Cardiac muscle cell (in vitro differentiated cells and primary cell): ENCODE measurements around the gene SRL. TPM values are rescaled to one million over a fixed set of nuclear protein-coding genes. Genes with fewer than 3 reads are reported as not detected.

Source experiments
- DNase-seq, 2 donors: peaks; one replicate each; pipeline versions ENCODE4 v3.0.0 to v3.0.0-alpha.2; 2010 to 2017; ENCODE audit warnings: low read depth in 1 of 2, low spot score in 1 of 2
- H3K27ac ChIP-seq: fragments of 200-600 bp; sonication (generic); 2 replicates; pipeline ENCODE4 v1.5.1; 2016
- H3K27me3 ChIP-seq: fragments of 200-600 bp; sonication (generic); 2 replicates; pipeline ENCODE4 v1.6.0; 2016; ENCODE audit warnings: control low read depth
- H3K36me3 ChIP-seq: fragments of 200-600 bp; sonication (generic); 2 replicates; pipeline ENCODE4 v1.5.1; 2016; ENCODE audit warnings: control low read depth
- H3K4me1 ChIP-seq: fragments of 200-600 bp; sonication (generic); 2 replicates; pipeline ENCODE4 v1.8.1; 2017; ENCODE audit warnings: low read depth, mild to moderate bottlenecking, mixed run types
- H3K4me3 ChIP-seq: fragments of 200-600 bp; sonication (generic); 2 replicates; pipeline ENCODE4 v1.5.1; 2016; ENCODE audit warnings: mild to moderate bottlenecking
- H3K9me3 ChIP-seq: fragments of 200-600 bp; sonication (generic); 2 replicates; pipeline ENCODE4 v1.5.1; 2017; ENCODE audit warnings: low read depth, mild to moderate bottlenecking, control low read depth
- CTCF ChIP-seq: IDR thresholded peaks from 2 replicates; pipeline ENCODE4 v1.5.1; 2012; ENCODE audit warnings: low read depth, mild to moderate bottlenecking, low read length
- polyA plus RNA-seq: library from polyadenylated mRNA; unstranded; fragments of >200 nt; fragmentation: Nextera tagmentation; extraction: Ambion mirVana; gene quantifications from 2 replicates; pipeline ENCODE4 v1.2.1, GENCODE V29; 2016
- total RNA-seq: library from RNA; depleted of rRNA; stranded (reverse); fragments of >200 nt; gene quantifications from 2 replicates; pipeline ENCODE4 v1.2.3, GENCODE V29; 2016

SRL gene
- total and polyA plus RNA-seq, 2 experiments from 2014 or later, result 45.9 to 51.1 TPM

GRCh38 chr16:4152267-4152666, 89.6 kb downstream of the SRL start:
- H3K4me3 ChIP-seq, result no peak overlapping the region
- no peaks in the 10 kb centered on the region for H3K36me3 ChIP-seq
- no peaks in the 10 kb centered on the region for H3K27me3 ChIP-seq
- DNase-seq, result no peak
- TF ChIP-seq CTCF, result no peak
- H3K4me1 ChIP-seq, result no peaks in the 10 kb centered on the region
- H3K9me3 ChIP-seq, result no peaks in the 10 kb centered on the region
- H3K27ac ChIP-seq, result no peak overlapping the region

GRCh38 chr16:4147236-4147635, 94.6 kb downstream of the SRL start:
- Histone ChIP-seq H3K27me3 (no peaks in the 10 kb centered on the region), H3K27ac (no peak overlapping the region), H3K4me1 (no peaks in the 10 kb centered on the region), H3K9me3 (no peaks in the 10 kb centered on the region), H3K4me3 (no peak overlapping the region), H3K36me3 (no peaks in the 10 kb centered on the region)
- TF ChIP-seq CTCF, result no peak
- no peak for DNase-seq

GRCh38 chr16:4142268-4142667, 99.6 kb downstream of the SRL start:
- Histone ChIP-seq H3K27me3 (no peaks in the 10 kb centered on the region), H3K36me3 (no peaks in the 10 kb centered on the region), H3K9me3 (no peaks in the 10 kb centered on the region), H3K4me1 (no peaks in the 10 kb centered on the region), H3K4me3 (no peak overlapping the region), H3K27ac (no peak overlapping the region)
- TF ChIP-seq CTCF, result no peak
- DNase-seq, result no peak

- Histone ChIP-seq H3K4me3 (no peak overlapping the region), H3K36me3 (no peaks in the 10 kb centered on the region), H3K4me1 (no peaks in the 10 kb centered on the region), H3K27ac (no peak overlapping the region), H3K9me3 (no peaks in the 10 kb centered on the region), H3K27me3 (no peaks in the 10 kb centered on the region)
- DNase-seq, result no peak
- TF ChIP-seq CTCF, result no peak
Observed at GRCh38 chr16:4141604-4142003, 100.3 kb downstream of the SRL start.

GRCh38 chr16:4140652-4141051, 101.2 kb downstream of the SRL start:
- Histone ChIP-seq H3K4me1 (no peaks in the 10 kb centered on the region), H3K9me3 (no peaks in the 10 kb centered on the region), H3K27ac (no peak overlapping the region), H3K27me3 (no peaks in the 10 kb centered on the region), H3K4me3 (no peak overlapping the region), H3K36me3 (no peaks in the 10 kb centered on the region)
- no peak for TF ChIP-seq CTCF
- DNase-seq, result peak in 1 of 2 donors; percentile 32

- TF ChIP-seq CTCF, result no peak
- Histone ChIP-seq H3K27ac (no peak overlapping the region), H3K4me3 (no peak overlapping the region)
Observed at GRCh38 chr16:4139968-4140367, 101.9 kb downstream of the SRL start.

More at GRCh38 chr16:4139968-4140367, 101.9 kb downstream of the SRL start:
- no peak for DNase-seq
- no peaks in the 10 kb centered on the region for H3K4me1 ChIP-seq
- H3K36me3 ChIP-seq, result no peaks in the 10 kb centered on the region
- H3K9me3 ChIP-seq, result no peaks in the 10 kb centered on the region
- no peaks in the 10 kb centered on the region for H3K27me3 ChIP-seq
